GM04503 (cell line): ENCODE results near the gene UBE3B.
A peak's percentile ranks its signal among the peaks of the same experiment; 100 is the strongest.

Experiments
- DNase-seq: peaks from one replicate; pipeline ENCODE4 v3.0.0-alpha.2; 2012; ENCODE audit warnings: low read depth

UBE3B gene

GRCh38 chr12:109497675-109498074 is 20.2 kb downstream of the UBE3B start:
- no peak for DNase-seq

- no peak for DNase-seq
Measured at GRCh38 chr12:109500406-109501185, 23.2 kb downstream of the UBE3B start.

GRCh38 chr12:109501299-109501698 is 23.9 kb downstream of the UBE3B start:
- no peak for DNase-seq

- DNase-seq: no peak
Measured at GRCh38 chr12:109502332-109502731, 24.9 kb downstream of the UBE3B start.

- no peak for DNase-seq
Measured at GRCh38 chr12:109503611-109504010, 26.2 kb downstream of the UBE3B start.

- DNase-seq: no peak
Measured at GRCh38 chr12:109504068-109504467, 26.6 kb downstream of the UBE3B start.

DNA sequence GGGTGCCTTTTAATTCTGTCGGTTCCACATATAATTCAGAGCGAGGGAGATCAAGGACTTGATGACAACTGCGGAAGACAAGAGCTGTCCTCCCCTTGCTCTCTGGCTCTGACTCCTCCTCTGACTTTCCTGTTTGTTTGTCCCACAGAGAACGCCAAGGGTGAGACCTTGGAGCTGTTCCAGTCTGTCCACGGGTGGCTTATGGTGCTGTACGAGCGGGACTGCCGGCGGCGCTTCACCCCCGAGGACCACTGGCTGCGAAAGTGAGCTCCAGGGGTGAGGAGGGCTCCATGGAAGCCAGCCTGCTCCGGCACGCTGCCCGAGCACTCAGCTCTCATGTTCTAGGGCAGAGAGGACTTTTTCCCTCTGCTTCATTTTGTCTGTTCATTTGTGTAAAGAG is 32.8 kb downstream of the UBE3B start:
- DNase-seq: no peak

DNA sequence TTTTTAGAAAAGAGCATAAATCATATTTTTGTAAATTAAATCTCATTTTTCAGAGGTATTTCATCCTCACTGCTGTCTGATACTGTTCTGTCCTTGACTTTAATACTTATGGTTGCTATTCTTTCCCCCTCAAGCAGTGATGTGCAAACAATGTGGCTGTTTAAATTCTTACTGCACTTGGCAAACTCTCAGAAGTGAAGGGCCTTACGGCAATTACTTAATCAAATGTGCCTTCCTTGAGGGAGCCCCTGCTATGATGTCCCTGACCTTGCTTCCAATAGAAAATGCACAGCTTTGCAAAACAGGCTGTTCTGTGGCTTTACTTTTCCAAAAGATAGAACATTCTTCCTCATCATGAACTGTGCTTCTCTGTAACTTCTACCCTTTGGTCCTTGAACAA is 35.2 kb downstream of the UBE3B start:
- no peak for DNase-seq

DNA sequence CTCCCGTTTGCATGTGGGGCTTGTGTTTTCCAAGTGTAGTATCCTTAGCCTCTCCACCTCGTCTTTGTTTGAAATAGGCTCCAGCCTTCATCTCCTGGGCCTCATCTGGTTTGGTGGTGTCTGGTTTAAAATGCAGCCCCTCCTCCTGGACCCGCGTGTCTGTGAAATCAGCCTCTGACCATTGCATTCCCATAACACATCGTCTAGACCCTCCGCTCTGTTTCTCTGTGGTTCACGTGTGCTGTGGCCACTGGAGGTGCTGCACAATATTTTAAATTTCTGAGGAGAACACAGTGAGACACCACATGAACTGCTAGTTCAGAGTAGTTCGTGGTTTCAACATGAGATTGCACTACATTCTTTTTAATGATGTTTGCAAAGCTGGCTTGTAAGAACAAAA is 35.6 kb downstream of the UBE3B start:
- DNase-seq: no peak

DNA sequence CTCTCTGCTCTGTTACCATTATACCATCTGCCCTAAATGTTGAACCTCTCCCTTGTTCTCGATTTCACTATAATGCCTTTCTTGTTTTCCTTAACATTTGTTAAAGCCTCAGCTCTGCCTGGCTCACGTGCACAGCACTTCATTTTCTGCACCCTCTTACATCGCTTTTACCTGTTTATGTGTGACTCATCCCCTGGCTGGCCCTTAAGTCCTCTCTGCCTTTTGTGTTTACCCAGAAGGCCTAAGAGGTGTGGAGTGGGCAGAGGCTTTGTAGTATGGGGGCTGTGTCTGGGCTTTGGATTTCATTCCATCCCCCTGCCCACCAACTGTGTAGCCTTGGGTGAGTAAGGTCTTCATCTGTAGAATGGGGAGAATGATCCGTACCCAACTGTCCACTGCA is 36.5 kb downstream of the UBE3B start:
- DNase-seq: no peak

DNA sequence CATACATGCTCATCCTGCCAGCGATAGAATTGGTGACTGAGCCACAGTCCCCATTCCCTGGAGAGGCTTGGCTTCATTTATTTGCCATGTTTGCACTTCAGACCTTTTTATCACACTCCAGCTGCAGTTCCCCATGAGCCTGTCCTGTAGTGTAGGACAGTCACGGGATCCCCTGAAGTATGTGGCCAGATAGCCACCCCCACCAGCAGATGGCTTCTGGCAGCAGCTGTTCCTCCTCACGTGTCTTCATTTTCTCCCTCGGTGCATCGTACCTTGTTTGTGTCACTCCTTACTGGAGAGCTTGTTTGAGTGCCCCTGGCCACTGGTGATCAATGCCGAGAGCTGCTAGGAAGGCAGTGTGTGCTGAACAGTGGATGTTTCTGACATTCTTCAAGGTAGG is 40.2 kb downstream of the UBE3B start:
- DNase-seq: no peak

DNA sequence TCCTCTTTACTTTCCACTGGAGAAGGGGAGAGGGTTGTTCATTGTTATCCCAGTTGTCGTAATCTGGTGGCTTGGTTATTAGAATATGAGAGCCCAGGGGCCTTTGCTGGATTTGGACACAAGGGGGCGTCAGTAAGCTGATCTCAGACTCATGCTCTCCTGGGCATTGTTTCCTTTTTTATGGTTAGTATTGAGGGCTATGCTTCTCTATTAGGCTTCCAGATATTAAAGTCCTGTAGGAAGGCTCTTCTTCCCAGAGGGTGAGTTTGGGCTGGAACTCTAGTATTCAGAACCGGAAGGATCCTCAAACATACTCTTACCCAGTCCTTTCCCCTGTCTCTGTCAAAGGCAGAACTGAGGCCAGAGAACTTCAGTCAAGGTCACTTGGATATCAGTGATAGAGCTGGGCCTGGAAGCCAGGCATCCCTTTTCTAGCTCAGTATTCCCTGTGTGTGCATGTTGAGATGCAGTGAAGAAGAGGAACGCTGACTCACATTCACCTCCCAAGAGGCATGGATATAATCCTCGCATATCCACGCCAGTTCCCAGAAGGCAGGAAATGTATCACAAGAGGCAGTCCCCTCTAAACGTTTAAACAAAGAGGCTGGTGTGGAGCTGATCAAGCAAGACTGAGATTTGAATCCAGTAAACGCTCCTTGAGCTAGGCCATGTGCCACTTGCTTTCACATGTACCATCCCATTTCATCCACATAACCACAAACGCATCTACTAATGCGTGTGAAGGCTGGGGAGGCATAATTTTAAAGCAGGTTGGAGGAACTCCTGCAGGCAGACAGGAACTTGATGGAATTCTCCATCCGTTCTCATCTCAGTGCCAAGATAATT is 41.6 kb downstream of the UBE3B start:
- DNase-seq: peak; percentile 66

- DNase-seq: no peak
Measured at GRCh38 chr12:109519787-109520186, 42.4 kb downstream of the UBE3B start.

DNA sequence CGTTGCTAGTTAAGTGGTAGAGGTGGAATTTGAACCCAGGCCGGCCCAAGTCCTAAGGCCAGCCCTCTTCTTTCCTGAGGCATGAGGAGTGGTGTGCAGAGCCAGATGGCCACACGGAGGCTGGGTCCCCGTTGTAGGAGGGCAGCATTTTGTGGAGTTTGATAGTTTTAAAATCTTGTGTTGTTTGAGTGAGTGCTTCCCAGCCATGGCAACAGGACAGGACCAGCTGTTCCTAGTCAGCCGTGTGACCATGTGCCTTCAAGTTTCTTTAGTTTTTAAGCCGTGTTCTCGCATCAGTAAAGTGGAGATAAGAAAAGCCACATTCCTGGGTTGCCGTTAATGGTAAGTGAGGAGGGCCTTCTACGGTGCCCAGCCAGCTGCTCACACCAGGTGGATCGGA is 44.4 kb downstream of the UBE3B start:
- no peak for DNase-seq

- DNase-seq: no peak
Measured at GRCh38 chr12:109523071-109523470, 45.6 kb downstream of the UBE3B start.

DNA sequence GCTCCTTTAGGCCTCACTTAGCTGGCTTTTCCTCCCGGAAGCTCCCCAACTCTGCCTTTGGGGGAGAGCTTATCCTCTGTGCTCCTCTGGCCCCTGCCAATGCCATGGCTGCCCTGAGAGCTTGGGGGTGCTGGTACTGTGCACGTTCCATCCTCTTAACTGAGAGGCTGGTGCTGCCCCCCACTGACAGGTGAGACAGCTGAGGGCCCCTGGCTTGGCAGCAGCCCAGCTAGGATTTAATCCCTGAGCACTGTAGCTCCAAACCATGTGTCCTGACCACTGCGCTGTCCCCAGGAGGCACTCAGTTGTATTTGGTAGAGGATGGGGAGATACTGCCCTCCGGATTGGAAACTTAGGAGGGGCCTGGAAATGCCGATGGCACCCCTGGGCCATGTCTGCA is 46.1 kb downstream of the UBE3B start:
- no peak for DNase-seq

DNA sequence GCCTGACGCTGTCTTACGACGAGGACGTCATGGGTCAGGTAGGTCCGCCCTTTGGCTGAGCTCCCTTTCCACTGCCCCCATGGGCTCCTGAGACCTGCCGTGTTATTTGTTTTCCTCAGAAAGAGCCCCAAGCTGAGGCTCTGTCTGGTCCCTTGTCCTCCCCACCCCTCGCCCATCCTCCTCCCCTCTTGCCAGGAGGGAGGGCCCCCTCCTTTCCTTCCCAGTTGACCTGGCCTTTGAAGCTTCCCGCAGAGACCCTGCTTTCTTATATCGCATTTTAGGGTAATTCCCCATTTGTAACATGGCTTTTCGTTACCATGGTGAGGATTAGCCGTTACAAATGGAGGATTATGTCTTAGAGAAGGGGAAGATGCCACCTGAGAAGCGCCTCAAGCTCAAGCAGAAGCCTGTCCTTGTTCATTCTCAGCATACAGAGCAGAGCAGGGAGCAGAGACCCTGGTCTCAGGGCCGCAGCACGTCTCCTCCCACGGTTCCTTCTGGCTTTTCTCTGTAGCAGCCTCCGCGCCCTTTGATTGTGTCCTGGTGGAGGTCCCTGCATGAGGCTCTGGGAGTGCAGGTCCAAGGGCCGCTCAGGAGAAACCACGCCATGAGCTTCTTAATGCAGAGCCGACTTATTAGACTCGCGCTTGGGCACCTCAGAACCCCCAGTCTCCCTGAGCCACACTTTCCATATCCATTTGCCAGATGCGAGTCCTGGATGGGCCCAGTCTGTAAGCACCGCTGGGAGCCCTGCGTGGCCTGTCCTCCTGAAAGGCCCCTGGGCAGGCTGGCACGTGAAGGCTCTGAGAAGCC is 47.2 kb downstream of the UBE3B start:
- no peak for DNase-seq

DNA sequence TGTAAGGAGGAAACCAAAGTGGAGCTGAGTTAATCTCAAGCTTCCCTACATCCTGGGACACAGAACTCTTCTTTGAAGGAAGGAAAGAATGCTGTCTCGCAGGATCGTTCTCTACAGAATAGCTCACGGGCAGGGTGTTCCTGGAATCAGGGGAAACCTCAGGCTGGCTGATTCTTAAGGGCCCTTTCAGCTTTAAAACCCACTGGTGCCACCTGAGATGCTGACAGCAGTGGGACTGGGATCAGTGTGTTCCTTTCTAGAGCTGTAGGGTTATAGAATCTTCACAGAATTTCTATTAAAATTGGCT is 47.8 kb downstream of the UBE3B start:
- no peak for DNase-seq

- no peak for DNase-seq
Measured at GRCh38 chr12:109527489-109528123, 50.2 kb downstream of the UBE3B start.

- DNase-seq: no peak
Measured at GRCh38 chr12:109529691-109530640, 52.5 kb downstream of the UBE3B start.

GRCh38 chr12:109531411-109531810 is 54.0 kb downstream of the UBE3B start:
- no peak for DNase-seq
